Measurements from ENCODE around the gene CCR5AS.
"Not testable (repeated sequence)": the region's sequence is repeated elsewhere in the genome, so short reads cannot be mapped to it uniquely, and the experiment has no call there.

The CCR5AS gene

GRCh38 chr3:46427404-46427803 is 20.5 kb upstream of the CCR5AS start:
- Histone ChIP-seq H3K4me1 (ENCODE audit: insufficient read depth) (peaks cover 15% of the 10 kb centered on the region), H3K27ac (peak overlapping the region; percentile 49)
- H3K79me2 ChIP-seq; H3K4me2 ChIP-seq; H4K20me1 ChIP-seq (ENCODE audit: insufficient read depth, poor library complexity, severe bottlenecking); H3K9me2 ChIP-seq (replicated peaks; ENCODE audit: insufficient read depth); H3K36me3 ChIP-seq (replicated peaks; ENCODE audit: insufficient read depth, low read depth); H3K4me3 ChIP-seq; H3K27me3 ChIP-seq; H2AFZ ChIP-seq; DNase-seq (ENCODE audit: low spot score); H3K9me3 ChIP-seq (ENCODE audit: low read depth): not testable (repeated sequence)
- 67% methylated on average over 8 of the region's 8 CpGs for WGBS (ENCODE audit: low lambda C conversion rate, missing lambda C conversion rate)
- TF ChIP-seq CTCF (IDR thresholded peaks at IDR 0.05; ENCODE audit: poor library complexity), result peak; percentile 9

- not testable (repeated sequence) for H3K79me2 ChIP-seq; H3K9me3 ChIP-seq (ENCODE audit: low read depth); H3K27me3 ChIP-seq; H3K9me2 ChIP-seq (replicated peaks; ENCODE audit: insufficient read depth); H3K4me3 ChIP-seq; H3K36me3 ChIP-seq (replicated peaks; ENCODE audit: insufficient read depth, low read depth); H3K4me2 ChIP-seq; DNase-seq (ENCODE audit: low spot score); H3K27ac ChIP-seq; H4K20me1 ChIP-seq (ENCODE audit: insufficient read depth, poor library complexity, severe bottlenecking); H2AFZ ChIP-seq
- 81% methylated on average over 4 of the region's 4 CpGs for WGBS (ENCODE audit: low lambda C conversion rate, missing lambda C conversion rate)
- H3K4me1 ChIP-seq (ENCODE audit: insufficient read depth), result peaks cover 15% of the 10 kb centered on the region
These were observed 19.6 kb upstream of the CCR5AS start for GRCh38 chr3:46426476-46426875.

- Histone ChIP-seq H4K20me1 (ENCODE audit: insufficient read depth, poor library complexity, severe bottlenecking) (no peaks in the 10 kb centered on the region), H3K27me3 (no peaks in the 10 kb centered on the region), H3K36me3 (replicated peaks; ENCODE audit: insufficient read depth, low read depth) (no peaks in the 10 kb centered on the region), H3K4me2 (no peak overlapping the region), H3K4me3 (no peak overlapping the region), H3K79me2 (no peaks in the 10 kb centered on the region), H3K4me1 (ENCODE audit: insufficient read depth) (peaks cover 5% of the 10 kb centered on the region), H2AFZ (no peak overlapping the region), H3K9me3 (ENCODE audit: low read depth) (no peaks in the 10 kb centered on the region), H3K9me2 (replicated peaks; ENCODE audit: insufficient read depth) (no peaks in the 10 kb centered on the region), H3K27ac (no peak overlapping the region)
- 85% methylated on average over 5 of the region's 5 CpGs for WGBS (ENCODE audit: low lambda C conversion rate, missing lambda C conversion rate)
- TF ChIP-seq EZH2phosphoT487 (IDR thresholded peaks at IDR 0.05; ENCODE audit: low read depth, severe bottlenecking, unreplicated experiment), result no peak
- no peak for TF ChIP-seq CTCF (IDR thresholded peaks at IDR 0.05; ENCODE audit: poor library complexity)
- no peak for TF ChIP-seq EZH2 (IDR thresholded peaks at IDR 0.05; ENCODE audit: borderline replicate concordance)
- DNase-seq (ENCODE audit: low spot score), result no peak
These were observed 16.7 kb upstream of the CCR5AS start for GRCh38 chr3:46423588-46423987.

- 92% methylated on average over 6 of the region's 6 CpGs for WGBS (ENCODE audit: low lambda C conversion rate, missing lambda C conversion rate)
- Histone ChIP-seq H3K9me2 (replicated peaks; ENCODE audit: insufficient read depth) (no peaks in the 10 kb centered on the region), H3K27ac (no peak overlapping the region), H3K4me2 (no peak overlapping the region), H2AFZ (no peak overlapping the region), H4K20me1 (ENCODE audit: insufficient read depth, poor library complexity, severe bottlenecking) (no peaks in the 10 kb centered on the region), H3K79me2 (no peaks in the 10 kb centered on the region), H3K36me3 (replicated peaks; ENCODE audit: insufficient read depth, low read depth) (no peaks in the 10 kb centered on the region), H3K4me1 (ENCODE audit: insufficient read depth) (no peaks in the 10 kb centered on the region), H3K4me3 (no peak overlapping the region), H3K27me3 (no peaks in the 10 kb centered on the region), H3K9me3 (ENCODE audit: low read depth) (no peaks in the 10 kb centered on the region)
- DNase-seq (ENCODE audit: low spot score), result peak; percentile 51
- TF ChIP-seq CTCF (IDR thresholded peaks at IDR 0.05; ENCODE audit: poor library complexity) (no peak), EZH2 (IDR thresholded peaks at IDR 0.05; ENCODE audit: borderline replicate concordance) (no peak), EZH2phosphoT487 (IDR thresholded peaks at IDR 0.05; ENCODE audit: low read depth, severe bottlenecking, unreplicated experiment) (no peak)
These were observed 15.8 kb upstream of the CCR5AS start for GRCh38 chr3:46422617-46423016.

Measured in hepatocyte (in vitro differentiated cells).